GM10847 (cell line): ENCODE results near the gene PSMD5.

ENCODE experiments used
- POLR2A ChIP-seq: IDR thresholded peaks from 2 replicates; pipeline ENCODE4 v1.6.1; 2011; ENCODE audit not compliant: insufficient read length; ENCODE audit errors: extremely low read depth

Gene PSMD5

GRCh38 chr9:120842685-120843485 is at the start of gene PSMD5:
TSS of gene PSMD5 (minus strand) at chr9:120842922. CDS start at chr9:120842909, 13 bp downstream.
- TF ChIP-seq POLR2A = peak; percentile 98

- no peak for TF ChIP-seq POLR2A
Measured at GRCh38 chr9:120891884-120892747, 49.4 kb upstream of the PSMD5 start.

GRCh38 chr9:120891245-120891883 is 48.6 kb upstream of the PSMD5 start:
- TF ChIP-seq POLR2A = no peak

DNA sequence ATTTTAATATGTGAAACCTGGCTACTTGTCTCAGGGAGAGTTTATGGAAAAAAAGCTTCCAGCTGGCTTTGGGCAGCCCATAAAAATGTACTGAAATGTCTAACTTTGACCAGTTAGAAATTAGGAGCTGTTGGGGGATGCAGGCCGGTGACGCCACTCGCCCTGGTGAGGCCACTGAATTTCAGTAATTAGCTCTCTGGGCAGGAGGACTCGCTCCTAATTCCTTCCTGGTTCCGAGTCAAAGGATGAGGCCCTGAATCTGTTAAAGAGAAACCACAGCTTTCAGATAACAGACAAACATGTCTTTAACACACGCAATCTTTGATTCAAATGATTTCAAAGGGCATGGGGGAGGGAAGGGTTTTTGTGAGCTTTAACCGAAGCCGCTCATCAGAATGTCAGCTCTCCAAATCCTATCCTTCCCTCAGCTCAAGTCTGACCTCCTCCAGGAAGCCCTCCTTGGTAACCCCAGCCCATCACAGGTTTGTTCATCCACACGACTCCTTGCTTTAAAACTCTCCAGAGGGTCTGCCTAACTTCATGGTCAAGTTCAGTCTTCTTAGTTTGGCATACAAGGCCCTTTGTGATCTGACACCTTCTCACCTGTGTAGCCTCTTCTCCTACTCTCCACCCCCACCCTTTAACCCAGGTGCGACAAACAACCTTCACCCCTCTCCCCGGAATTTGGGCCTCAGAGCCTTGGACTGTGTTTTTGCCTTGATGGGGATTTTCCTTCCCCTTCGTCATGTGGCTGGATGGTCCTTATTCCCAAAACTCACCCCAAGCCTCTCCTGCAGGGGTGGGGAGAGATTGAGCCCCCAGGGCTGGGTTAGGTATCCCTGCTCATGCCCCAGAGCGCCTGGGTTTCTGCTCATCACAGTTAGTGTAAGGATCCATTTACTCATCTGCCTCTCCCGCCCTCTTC is 47.9 kb upstream of the PSMD5 start:
- no peak for TF ChIP-seq POLR2A

DNA sequence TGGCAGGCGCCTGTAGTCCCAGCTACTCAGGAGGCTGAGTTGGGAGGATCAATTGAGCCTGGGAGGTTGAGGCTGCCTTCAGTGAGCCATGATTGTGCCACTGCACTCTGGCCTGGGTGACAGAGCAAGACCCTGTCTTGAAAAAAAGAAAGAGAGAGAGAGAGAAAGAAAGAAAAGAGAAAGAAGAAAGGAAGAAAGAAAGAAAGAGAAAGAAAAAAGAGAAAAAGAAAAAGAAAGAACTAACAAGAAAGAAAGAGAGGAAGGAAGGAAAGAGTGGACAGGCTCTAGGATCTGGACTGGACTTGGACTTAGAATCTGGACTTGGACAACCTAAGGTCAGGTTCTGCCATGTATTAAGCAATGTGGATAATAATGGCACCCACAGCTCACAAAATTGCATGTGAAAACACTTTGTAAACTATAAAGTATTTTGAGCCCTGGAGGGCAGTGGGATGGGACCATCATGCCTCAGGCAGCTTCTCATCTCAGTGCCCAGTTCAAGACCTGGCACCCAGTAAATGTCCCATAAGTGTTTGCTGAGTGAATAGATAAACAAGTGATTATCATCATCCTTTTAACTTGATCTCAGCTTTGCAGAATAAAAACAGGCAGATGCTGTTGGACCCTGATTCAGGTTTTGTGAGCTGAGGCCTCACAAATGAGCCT is 47.0 kb upstream of the PSMD5 start:
- no peak for TF ChIP-seq POLR2A

DNA sequence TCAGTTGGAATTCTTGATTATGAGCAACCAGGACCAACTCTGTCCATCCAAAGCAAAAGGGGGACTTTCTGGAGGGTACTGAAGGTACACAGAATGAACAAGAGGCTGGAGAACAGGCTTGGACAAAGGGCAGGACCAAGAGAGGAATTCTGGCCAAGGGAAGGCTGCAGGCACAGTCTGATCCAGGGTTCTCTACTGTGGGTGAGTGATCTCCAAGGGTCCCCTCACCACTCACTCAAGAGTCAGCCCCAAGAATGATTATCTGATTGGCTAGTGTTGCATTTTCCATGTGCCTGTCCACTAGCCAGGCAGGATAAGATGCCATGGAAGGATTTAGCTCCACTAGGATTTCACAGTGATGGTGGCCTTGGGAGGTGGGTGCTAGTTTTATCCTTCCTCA is 45.9 kb upstream of the PSMD5 start:
- no peak for TF ChIP-seq POLR2A

GRCh38 chr9:120886490-120886967 is 43.8 kb upstream of the PSMD5 start:
- no peak for TF ChIP-seq POLR2A

DNA sequence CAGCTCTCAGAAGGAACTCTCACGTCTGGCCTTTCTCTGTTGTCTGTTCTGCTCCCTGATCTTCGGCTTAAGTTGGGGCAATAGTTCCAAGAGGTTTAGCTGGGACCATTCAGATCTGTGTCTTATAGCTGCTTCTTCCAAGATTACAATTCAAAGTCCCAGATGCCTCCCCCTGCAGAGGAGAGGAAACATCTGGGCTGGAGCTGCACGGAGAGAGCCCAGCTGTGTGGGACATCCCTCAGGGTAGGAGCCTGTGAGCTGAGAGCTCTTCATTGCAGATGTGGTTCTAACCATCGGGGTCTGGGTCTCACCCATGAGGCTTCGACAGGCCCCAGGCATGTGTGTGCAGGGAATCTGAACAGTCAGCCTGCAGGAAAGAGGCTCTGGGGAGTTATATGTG is 43.2 kb upstream of the PSMD5 start:
- TF ChIP-seq POLR2A = no peak

- no peak for TF ChIP-seq POLR2A
Measured at GRCh38 chr9:120885457-120885856, 42.7 kb upstream of the PSMD5 start.

DNA sequence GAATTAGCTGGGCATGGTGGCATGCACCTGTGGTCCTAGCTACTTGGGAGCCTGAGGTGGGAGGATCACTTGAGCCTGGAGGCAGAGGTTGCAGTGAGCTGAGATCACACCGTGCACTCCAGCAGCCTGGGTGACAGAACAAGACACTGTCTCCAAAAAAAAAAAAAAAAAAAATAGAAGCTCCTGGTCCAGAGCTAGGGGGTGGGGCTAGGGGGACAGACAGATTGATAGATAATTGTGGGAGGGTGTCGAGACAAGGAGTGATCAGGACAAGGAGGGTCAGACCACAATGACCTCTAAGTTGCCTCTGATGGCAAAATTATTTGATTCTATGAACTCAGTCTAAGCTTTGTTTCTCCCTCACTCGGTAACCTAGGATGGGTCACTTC is 40.9 kb upstream of the PSMD5 start:
- TF ChIP-seq POLR2A = no peak

GRCh38 chr9:120882935-120883607 is 40.3 kb upstream of the PSMD5 start:
- no peak for TF ChIP-seq POLR2A

DNA sequence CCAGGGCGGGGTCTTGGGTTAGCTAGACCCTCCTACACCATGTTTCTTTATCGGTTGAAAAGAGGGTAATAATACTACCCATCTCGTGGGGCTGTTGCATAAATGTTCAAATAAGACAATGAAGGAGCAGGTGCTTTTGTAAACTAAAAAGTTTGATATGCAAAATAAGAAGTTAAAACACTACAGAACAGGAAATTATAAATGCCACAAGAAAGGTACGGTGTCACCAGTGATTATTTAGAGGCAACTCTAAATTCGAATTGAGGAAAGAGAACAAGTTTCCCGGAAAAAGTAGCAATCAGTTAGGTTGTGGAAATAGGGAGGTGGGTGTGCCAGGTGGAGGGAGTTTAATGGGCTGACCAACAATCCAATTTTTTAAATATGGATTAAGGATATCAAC is 36.7 kb upstream of the PSMD5 start:
- no peak for TF ChIP-seq POLR2A

DNA sequence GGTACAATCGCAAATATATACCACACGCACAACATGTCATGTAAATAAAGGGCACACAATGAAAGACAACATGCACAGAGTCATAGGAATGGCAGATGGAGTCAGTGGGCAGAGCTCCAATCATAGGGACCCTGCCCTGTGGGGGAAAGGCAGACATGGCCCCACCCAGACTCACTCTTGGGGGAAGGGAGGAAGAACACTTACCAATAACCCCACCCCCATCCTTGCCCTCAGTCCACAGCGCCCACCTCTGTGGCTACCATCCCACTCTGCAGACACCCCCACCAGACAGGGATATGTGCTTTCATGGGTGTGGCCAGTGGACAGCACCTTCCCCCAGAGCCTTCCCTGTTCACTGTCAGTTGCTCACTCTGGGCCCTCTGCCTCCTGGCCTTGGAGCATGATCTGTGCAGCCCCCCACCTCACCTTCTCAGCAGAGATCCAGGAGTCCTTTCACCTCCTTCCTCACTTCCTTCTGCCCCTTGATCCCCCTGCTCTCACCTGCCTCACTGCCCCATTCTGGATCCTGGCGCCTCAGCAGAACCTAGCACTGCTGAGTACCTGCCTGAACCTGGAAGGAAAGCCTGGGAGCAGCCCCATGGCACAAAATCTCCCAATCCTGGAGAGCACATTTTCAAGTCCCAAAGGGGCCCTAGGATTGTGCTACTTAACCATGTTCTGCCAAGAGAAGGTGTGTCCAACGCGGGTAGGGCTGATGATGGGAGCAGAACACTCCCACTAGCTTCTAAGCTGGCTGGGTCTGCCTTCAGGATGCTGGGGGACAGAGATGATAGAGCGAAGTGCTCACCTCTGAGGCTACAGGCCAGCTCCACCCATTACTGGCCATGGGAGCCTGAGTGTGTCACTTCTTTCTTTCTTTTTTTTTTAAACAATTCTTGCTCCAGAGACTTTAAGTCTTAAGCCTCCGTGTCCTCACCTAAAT is 35.7 kb upstream of the PSMD5 start:
- no peak for TF ChIP-seq POLR2A
